Measurements from ENCODE around the gene MRPL38.
"Not testable (repeated sequence)": the region's sequence is repeated elsewhere in the genome, so short reads cannot be mapped to it uniquely, and the experiment has no call there.

Gene MRPL38

GRCh38 chr17:75893305-75894048, 11.2 kb downstream of the MRPL38 start:
- Histone ChIP-seq H3K4me3 (ENCODE audit: low read depth in 1 of 2, low read length in 2 of 2) (no peak overlapping the region), H3K9me3 (ENCODE audit: low read length) (no peaks in the 10 kb centered on the region), H3K9ac (ENCODE audit: low read length) (no peak overlapping the region), H3K27ac (ENCODE audit: low read depth, low read length) (no peak overlapping the region), H3K27me3 (ENCODE audit: control insufficient read depth in 1 of 2, insufficient read depth in 2 of 2, low read length in 2 of 2) (no peaks in the 10 kb centered on the region), H3K36me3 (ENCODE audit: insufficient read depth, low read length) (peaks cover 30% of the 10 kb centered on the region), H3K4me1 (ENCODE audit: insufficient read depth, low read length) (peaks cover 31% of the 10 kb centered on the region)

GRCh38 chr17:75892556-75893224, 12.0 kb downstream of the MRPL38 start:
- Histone ChIP-seq H3K9ac (ENCODE audit: low read length) (no peak overlapping the region), H3K27me3 (ENCODE audit: control insufficient read depth in 1 of 2, insufficient read depth in 2 of 2, low read length in 2 of 2) (no peaks in the 10 kb centered on the region), H3K4me1 (ENCODE audit: insufficient read depth, low read length) (peaks cover 31% of the 10 kb centered on the region), H3K36me3 (ENCODE audit: insufficient read depth, low read length) (peaks cover 26% of the 10 kb centered on the region), H3K9me3 (ENCODE audit: low read length) (no peaks in the 10 kb centered on the region), H3K4me3 (ENCODE audit: low read depth in 1 of 2, low read length in 2 of 2) (no peak overlapping the region), H3K27ac (ENCODE audit: low read depth, low read length) (no peak overlapping the region)

- no peak overlapping the region for H3K27ac ChIP-seq (ENCODE audit: low read depth, low read length)
- no peak overlapping the region for H3K9ac ChIP-seq (ENCODE audit: low read length)
- no peaks in the 10 kb centered on the region for H3K9me3 ChIP-seq (ENCODE audit: low read length)
- no peak overlapping the region for H3K4me3 ChIP-seq (ENCODE audit: low read depth in 1 of 2, low read length in 2 of 2)
- peaks cover 26% of the 10 kb centered on the region for H3K36me3 ChIP-seq (ENCODE audit: insufficient read depth, low read length)
- H3K4me1 ChIP-seq (ENCODE audit: insufficient read depth, low read length): peaks cover 24% of the 10 kb centered on the region
- no peaks in the 10 kb centered on the region for H3K27me3 ChIP-seq (ENCODE audit: control insufficient read depth in 1 of 2, insufficient read depth in 2 of 2, low read length in 2 of 2)
Measured at GRCh38 chr17:75891605-75892555, 12.8 kb downstream of the MRPL38 start.

- no peak overlapping the region for H3K4me3 ChIP-seq (ENCODE audit: low read depth in 1 of 2, low read length in 2 of 2)
- no peaks in the 10 kb centered on the region for H3K27me3 ChIP-seq (ENCODE audit: control insufficient read depth in 1 of 2, insufficient read depth in 2 of 2, low read length in 2 of 2)
- no peaks in the 10 kb centered on the region for H3K9me3 ChIP-seq (ENCODE audit: low read length)
- H3K4me1 ChIP-seq (ENCODE audit: insufficient read depth, low read length): peaks cover 24% of the 10 kb centered on the region
- peaks cover 26% of the 10 kb centered on the region for H3K36me3 ChIP-seq (ENCODE audit: insufficient read depth, low read length)
- H3K27ac ChIP-seq (ENCODE audit: low read depth, low read length): no peak overlapping the region
- no peak overlapping the region for H3K9ac ChIP-seq (ENCODE audit: low read length)
Measured at GRCh38 chr17:75891022-75891604, 13.6 kb downstream of the MRPL38 start.

- peaks cover 9% of the 10 kb centered on the region for H3K4me1 ChIP-seq (ENCODE audit: insufficient read depth, low read length)
- no peak overlapping the region for H3K9ac ChIP-seq (ENCODE audit: low read length)
- H3K27me3 ChIP-seq (ENCODE audit: control insufficient read depth in 1 of 2, insufficient read depth in 2 of 2, low read length in 2 of 2): no peaks in the 10 kb centered on the region
- H3K4me3 ChIP-seq (ENCODE audit: low read depth in 1 of 2, low read length in 2 of 2): no peak overlapping the region
- H3K27ac ChIP-seq (ENCODE audit: low read depth, low read length): no peak overlapping the region
- H3K9me3 ChIP-seq (ENCODE audit: low read length): no peaks in the 10 kb centered on the region
- H3K36me3 ChIP-seq (ENCODE audit: insufficient read depth, low read length): peaks cover 26% of the 10 kb centered on the region
Measured at GRCh38 chr17:75889454-75889853, 15.2 kb downstream of the MRPL38 start.

GRCh38 chr17:75888484-75888883, 16.2 kb downstream of the MRPL38 start:
- no peaks in the 10 kb centered on the region for H3K27me3 ChIP-seq (ENCODE audit: control insufficient read depth in 1 of 2, insufficient read depth in 2 of 2, low read length in 2 of 2)
- H3K4me3 ChIP-seq (ENCODE audit: low read depth in 1 of 2, low read length in 2 of 2): no peak overlapping the region
- no peak overlapping the region for H3K9ac ChIP-seq (ENCODE audit: low read length)
- no peaks in the 10 kb centered on the region for H3K4me1 ChIP-seq (ENCODE audit: insufficient read depth, low read length)
- H3K27ac ChIP-seq (ENCODE audit: low read depth, low read length): no peak overlapping the region
- peaks cover 26% of the 10 kb centered on the region for H3K36me3 ChIP-seq (ENCODE audit: insufficient read depth, low read length)
- no peaks in the 10 kb centered on the region for H3K9me3 ChIP-seq (ENCODE audit: low read length)

GRCh38 chr17:75885860-75886259, 18.8 kb downstream of the MRPL38 start:
- not testable (repeated sequence) for H3K4me1 ChIP-seq (ENCODE audit: insufficient read depth, low read length); H3K36me3 ChIP-seq (ENCODE audit: insufficient read depth, low read length); H3K27ac ChIP-seq (ENCODE audit: low read depth, low read length)

GRCh38 chr17:75885431-75885830, 19.3 kb downstream of the MRPL38 start:
- no peaks in the 10 kb centered on the region for H3K27me3 ChIP-seq (ENCODE audit: control insufficient read depth in 1 of 2, insufficient read depth in 2 of 2, low read length in 2 of 2)
- no peaks in the 10 kb centered on the region for H3K4me1 ChIP-seq (ENCODE audit: insufficient read depth, low read length)
- no peak overlapping the region for H3K9ac ChIP-seq (ENCODE audit: low read length)
- H3K9me3 ChIP-seq (ENCODE audit: low read length): no peaks in the 10 kb centered on the region
- no peak overlapping the region for H3K4me3 ChIP-seq (ENCODE audit: low read depth in 1 of 2, low read length in 2 of 2)
- no peak overlapping the region for H3K27ac ChIP-seq (ENCODE audit: low read depth, low read length)
- H3K36me3 ChIP-seq (ENCODE audit: insufficient read depth, low read length): peaks cover 7% of the 10 kb centered on the region

More at GRCh38 chr17:75885860-75886259, 18.8 kb downstream of the MRPL38 start:
- not testable (repeated sequence) for H3K9ac ChIP-seq (ENCODE audit: low read length); H3K27me3 ChIP-seq (ENCODE audit: control insufficient read depth in 1 of 2, insufficient read depth in 2 of 2, low read length in 2 of 2); H3K4me3 ChIP-seq (ENCODE audit: low read depth in 1 of 2, low read length in 2 of 2); H3K9me3 ChIP-seq (ENCODE audit: low read length)

GRCh38 chr17:75881678-75882454, 22.8 kb downstream of the MRPL38 start:
- Histone ChIP-seq H3K9ac (ENCODE audit: low read length) (no peak overlapping the region), H3K4me1 (ENCODE audit: insufficient read depth, low read length) (peaks cover 4% of the 10 kb centered on the region), H3K4me3 (ENCODE audit: low read depth in 1 of 2, low read length in 2 of 2) (no peak overlapping the region), H3K9me3 (ENCODE audit: low read length) (no peaks in the 10 kb centered on the region), H3K27ac (ENCODE audit: low read depth, low read length) (no peak overlapping the region), H3K36me3 (ENCODE audit: insufficient read depth, low read length) (no peaks in the 10 kb centered on the region), H3K27me3 (ENCODE audit: control insufficient read depth in 1 of 2, insufficient read depth in 2 of 2, low read length in 2 of 2) (no peaks in the 10 kb centered on the region)

- Histone ChIP-seq H3K9me3 (ENCODE audit: low read length) (no peaks in the 10 kb centered on the region), H3K27me3 (ENCODE audit: control insufficient read depth in 1 of 2, insufficient read depth in 2 of 2, low read length in 2 of 2) (no peaks in the 10 kb centered on the region), H3K36me3 (ENCODE audit: insufficient read depth, low read length) (peaks cover 6% of the 10 kb centered on the region), H3K4me1 (ENCODE audit: insufficient read depth, low read length) (peaks cover 20% of the 10 kb centered on the region), H3K4me3 (ENCODE audit: low read depth in 1 of 2, low read length in 2 of 2) (no peak overlapping the region), H3K9ac (ENCODE audit: low read length) (no peak overlapping the region), H3K27ac (ENCODE audit: low read depth, low read length) (no peak overlapping the region)
Measured at GRCh38 chr17:75880266-75880665, 24.4 kb downstream of the MRPL38 start.
